NCI-H1105 (cell line): ENCODE data around the gene ANKFN1.

Experiments
- DNase-seq: peaks from one replicate; lab custom pipeline; 2025; lab: John Stamatoyannopoulos, UW

ANKFN1 gene

DNA sequence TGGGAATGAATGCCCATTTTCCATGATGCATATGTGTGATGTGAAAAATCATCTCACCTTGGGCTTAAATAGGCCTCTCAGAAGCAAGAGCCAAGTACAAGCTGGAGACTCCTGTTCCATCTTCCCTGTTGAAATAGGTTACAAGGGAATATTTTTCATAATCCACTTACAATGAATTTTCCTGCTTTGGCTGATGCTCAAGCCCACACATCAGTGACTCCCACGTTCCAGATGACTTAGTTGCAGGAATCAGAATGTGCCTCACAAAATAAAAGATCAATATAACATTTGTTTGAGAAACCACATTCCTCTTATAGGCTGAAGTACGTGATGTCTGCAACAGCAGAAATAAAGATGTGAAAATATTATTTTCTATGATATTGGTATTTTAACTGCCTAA, 24.1 kb downstream of the ANKFN1 start:
- no peak for DNase-seq

DNA sequence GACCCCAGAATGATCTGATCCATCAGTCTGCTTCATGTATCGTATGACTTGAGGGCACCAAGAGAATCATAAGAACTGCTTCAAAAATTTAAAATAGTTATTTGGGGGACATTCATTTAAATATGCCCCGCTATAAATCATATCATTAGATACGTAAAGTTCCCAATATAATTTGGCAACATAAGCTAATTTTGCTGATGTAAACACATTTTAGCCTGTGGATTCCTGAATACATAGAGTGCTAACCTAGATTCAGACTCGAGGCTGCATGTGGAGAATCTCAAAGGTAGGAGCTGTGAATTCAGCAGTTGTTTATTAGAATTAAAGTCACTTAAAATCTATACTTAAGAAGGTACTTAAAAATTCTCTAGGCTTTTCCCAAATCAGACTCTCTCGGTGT, 24.9 kb downstream of the ANKFN1 start:
- DNase-seq, result no peak

DNA sequence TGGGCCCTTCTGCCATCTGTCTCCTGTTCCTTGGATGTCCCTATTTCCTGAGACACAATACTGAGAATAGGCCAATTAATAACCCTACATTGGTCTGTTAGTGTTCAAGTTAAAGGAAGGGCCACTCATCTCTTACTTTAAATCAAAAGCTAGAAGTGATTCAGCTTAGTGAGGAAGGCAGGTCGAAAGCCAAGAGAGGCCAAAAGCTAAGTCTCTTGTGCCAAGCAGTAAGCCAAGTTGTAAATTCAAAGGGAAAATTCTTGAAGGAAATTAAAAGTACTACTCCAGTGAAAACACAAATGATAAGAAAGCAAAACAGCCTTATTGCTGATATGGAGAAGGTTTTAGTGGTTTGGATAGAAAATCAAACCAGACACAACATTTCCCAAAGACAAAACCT, 28.8 kb downstream of the ANKFN1 start:
- no peak for DNase-seq

DNA sequence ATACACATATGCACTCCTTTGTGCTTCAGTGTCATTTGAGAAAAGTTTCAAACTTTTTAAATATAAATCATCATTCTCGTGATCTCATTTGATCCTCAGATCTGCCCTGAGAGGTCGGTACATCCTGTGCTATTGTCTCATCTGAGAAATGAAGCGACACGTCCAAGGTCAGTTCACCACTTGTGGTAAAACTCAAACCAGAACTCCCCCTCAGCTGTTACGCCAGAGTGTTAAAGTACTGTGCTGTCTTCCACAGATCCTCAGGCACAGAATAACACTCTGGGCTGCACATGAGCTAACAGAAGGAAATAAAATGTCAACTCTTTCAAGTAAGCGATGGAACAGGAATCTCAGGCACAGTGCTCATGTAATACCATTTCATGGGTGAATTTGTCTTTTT, 31.4 kb downstream of the ANKFN1 start:
- DNase-seq, result no peak

DNA sequence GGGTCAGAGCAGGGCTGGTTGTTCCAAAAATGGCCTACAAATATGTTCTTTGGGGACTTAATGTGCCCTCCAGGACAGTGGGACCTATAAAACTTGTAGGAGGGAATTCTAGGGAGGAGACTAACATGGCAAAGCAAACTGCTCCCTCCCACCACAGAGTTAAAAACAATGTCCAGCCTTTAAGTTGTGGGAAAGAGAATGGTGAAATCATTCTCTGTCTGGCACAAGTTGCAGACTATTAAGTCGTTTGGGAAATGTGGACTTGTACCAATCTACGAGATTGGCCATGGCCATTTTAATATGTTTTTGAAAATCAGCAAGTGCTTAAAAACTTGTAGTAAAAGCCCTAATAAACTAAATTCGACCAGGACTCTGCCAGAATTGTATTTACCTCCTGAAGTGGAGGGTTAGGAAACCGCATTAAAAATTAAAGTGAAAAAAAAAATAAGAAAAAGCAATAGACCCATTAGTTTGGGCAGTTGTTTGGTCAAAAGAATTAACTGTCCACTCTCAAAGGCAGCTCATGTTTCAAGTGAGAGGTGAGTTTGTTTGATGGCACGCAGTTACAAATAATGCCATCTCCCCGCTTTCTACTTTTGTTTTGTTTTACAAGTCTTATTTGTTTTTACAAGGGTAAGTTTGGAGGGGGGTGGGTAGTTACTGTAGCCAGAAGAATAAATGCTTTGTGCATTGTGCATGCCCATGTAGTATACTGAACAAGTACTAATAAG, 32.4 kb downstream of the ANKFN1 start:
- no peak for DNase-seq

DNA sequence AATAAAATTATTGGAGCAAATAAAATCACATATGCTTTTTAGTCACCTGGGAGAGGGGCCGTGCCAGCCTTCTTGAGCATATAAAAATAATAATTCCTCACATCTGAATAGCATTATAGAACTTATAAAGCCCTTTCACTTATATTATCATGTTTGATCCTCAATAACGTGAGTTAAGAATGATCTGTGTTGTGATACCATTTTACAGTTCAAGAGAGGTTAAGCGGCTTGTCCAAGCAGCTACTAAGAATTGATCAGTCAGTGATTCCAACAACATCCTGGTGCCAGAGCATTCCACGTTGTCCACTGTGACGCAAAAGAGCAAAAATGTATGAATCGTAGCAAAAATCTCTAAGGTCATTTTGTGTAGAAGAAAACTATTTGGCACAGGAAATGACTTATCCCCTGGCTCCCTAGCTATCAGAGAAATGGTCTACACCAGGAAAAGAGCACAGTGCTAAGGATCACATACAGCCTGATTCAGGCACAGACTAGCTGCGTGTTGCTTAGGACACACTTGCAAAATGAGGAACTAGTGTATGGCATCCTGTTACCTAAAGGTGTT, 33.0 kb downstream of the ANKFN1 start:
- DNase-seq, result no peak

DNA sequence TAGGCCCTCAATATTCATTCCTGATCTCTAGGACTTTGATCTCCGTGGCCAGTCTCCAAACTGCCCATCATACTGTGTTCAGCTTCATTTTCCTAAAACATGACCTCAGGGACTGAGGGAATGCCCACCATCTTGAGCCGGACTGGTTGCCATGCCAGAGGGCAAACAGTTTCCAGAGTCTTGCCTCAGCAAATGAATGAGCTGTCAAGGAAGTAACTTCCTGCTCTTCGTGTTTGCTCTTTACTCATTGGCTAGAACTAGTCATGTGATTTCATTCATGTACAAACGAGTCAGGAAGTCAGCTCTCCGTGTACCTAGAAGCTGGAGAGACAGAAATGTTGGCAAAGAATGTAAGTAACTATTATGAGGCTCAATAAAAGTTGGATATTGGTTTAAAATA, 50.2 kb downstream of the ANKFN1 start:
- DNase-seq, result no peak

DNA sequence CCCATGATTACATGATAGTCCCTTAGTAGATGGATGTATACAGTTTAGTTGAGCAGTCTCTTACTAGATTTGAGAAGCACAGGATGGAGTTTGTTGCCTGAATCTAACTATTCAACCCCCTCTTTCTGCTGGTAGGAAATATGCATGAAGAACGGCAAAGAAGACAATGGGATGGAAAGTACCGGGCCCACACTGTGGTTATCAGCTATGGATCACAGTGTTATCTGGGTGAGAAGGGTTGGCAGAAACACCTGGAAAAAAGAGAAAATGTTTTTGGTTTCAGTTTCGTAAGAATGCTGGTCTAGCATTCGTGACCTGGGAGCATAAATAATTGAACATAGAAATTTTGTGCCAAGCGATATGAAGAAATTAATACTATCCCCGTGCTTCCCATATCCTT, 53.1 kb downstream of the ANKFN1 start:
- no peak for DNase-seq

DNA sequence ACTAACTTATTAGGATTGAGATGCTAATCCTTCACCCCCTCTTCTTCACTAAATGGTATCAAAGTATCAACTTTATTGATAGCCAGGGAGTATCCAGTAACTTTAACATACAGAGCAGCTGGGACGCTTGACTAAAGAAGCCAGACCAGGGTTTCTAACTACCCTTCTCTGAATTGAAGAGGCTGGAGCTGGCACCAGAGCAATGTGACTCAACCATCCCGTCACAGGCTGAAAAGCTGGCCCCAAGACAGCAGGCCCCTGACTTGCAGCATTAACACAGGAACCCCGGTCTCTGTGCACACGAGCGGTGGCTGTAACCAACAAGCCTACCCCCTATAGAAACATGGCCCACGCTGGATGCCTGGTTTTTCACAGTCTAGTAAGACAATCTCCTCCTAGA, 59.8 kb downstream of the ANKFN1 start:
- no peak for DNase-seq

DNA sequence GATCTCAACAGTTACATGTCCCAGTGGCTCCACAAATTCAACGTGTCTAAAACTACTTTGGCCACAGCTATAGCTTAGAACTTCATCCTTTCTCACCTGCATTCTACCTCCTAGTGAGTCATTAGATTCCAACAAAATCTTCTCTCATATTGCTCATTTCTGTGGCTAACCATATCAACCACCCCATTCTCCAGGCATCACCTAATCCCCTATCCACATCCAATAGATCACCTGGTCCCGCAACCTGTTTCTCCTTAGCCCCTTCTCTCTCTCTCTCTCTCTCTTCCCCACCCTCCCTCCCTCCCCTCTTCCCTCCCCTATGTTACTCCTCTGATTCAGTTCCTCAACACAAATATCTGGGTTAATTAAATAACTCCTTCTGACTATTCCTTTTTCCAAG, 64.6 kb downstream of the ANKFN1 start:
- no peak for DNase-seq

DNA sequence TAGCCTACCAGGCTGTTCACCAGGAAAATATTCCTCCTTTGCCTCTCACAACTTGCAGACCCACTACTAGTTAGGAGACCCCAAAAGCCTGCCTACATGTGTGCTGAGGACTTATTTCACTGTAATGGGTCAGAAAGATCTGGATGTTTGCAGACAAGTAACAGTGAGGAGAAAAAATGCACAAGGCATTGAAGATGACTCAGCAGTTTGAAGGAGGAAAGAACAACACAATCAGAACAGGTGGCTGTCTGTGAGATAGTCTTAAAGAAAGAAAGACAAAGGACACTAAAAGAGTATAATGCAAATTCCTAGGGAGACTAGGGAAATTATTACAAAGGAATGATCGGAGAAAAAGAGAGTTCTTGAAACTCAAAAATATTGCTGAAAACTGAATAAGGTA, 69.0 kb downstream of the ANKFN1 start:
- DNase-seq, result no peak

DNA sequence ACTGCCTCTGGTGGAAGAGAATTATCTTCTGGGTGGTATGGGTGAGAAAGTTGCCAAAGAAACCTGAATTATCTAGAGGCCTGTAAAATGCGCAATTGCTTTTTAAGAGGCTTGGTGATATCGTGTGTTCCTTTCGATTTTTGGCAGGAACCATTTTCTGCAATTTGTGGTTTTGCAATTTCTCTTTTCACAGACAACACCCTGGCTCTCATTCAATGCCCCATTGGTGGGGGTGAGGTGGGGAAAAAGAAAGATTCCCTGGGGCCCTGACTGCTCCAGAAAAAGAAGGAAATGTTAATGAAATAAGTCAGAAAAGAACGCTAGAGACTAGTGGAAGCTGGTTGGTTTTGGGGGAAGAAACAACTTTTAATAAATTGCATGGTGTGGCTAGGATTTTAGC, 77.4 kb downstream of the ANKFN1 start:
- DNase-seq, result no peak

DNA sequence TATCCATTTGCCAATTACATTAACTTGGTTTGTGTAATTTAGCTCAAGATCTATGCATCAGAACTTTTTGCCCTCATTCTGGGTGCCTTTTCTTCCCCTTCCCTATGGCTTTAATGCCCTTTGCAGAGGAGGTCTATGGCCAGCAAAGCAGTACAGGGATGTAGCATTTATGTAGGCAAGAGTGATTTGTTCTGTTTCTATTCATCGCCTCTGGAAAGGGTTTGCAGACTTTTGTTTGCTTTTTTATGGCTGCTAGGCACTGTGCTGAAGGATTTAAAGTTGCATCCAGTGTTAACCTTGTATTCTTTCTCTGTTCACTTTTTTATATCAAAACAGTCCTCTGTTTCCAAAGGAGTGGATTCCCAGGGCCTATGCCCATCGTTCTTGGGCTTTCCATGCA, 78.0 kb downstream of the ANKFN1 start:
- DNase-seq, result no peak

DNA sequence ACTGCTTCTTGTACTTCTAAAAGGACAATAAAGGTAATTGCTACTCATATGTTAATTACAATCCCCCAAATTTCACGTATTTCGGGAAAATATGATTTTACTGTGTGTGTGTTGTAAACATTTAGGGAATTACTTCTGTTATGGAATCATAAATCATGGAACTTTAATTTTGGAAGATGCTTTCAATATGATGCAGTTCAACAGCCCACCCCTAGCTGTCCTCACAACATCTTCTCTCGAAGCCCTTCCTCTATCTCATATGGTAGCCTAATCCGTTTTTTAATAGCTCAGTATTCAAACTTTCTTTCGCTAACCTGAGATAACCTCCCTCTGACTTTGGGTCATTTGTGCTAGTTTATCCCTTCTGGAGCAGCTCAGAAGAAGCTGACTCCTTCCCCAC, 78.4 kb downstream of the ANKFN1 start:
- no peak for DNase-seq

DNA sequence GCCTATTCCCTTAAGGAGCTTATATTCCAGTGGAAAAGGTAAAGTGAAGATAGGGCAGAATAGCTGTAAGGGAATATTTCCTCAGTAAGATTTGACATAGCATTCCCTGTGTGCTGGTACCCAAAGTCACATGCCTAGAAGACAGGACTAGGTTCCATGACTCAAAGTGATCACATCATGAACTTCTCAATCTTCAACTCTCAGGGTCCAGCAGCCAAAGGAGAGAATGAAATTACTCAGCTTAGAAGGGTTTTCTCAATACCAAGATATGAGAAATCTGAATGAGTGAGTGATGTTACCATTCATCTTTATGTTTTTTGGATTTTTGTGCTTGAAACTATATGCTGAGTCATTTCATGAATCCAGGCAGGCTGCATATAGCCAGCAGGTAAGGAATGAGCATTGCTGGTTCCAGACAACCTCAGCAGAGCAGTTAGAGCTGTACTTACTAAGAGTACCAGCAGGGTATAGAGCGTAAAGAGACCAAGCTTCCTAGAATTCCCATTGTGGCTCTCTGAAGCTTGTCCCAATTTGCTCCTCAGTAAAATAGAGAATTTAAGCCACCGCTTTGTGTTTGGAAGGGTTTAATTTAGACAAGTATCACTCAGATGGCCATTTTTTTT, 91.1 kb downstream of the ANKFN1 start:
- no peak for DNase-seq

DNA sequence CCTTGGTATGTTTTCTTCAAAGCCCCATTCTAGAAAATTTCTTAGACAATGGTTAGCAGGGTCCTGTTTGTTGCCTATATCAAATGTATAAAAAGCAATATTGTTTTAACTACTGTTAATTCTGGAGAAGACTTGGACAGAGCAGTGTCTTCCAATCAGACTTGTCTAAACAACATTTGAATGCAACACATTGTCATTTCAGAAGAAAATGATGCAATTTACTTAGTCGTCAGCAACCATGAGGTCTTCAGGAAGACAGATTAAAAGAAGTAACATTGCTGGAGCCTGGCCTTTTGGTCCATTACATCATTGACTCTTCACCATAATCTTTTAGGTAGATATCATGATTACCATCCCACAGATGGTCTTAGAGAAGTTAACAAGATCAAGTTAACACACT, 94.5 kb downstream of the ANKFN1 start:
- DNase-seq, result no peak

DNA sequence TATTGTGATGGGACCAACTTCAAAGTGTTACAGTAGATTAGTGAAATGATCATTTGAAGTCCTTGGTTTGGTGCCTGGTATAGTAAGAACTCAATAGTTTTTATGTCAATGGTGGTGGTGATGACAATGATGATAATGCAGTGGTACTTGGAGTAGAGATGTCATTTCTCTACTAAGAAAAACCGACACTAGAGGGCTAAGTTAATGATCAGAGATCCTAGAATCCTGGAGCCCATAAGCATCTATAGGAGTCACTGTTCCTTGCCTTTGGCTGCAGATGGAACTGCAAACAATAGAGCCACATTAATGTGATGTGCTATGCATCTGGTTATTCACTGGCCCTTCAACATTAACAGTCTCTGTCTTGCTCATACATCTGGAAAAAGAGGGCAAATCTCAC, 103.8 kb downstream of the ANKFN1 start:
- no peak for DNase-seq

DNA sequence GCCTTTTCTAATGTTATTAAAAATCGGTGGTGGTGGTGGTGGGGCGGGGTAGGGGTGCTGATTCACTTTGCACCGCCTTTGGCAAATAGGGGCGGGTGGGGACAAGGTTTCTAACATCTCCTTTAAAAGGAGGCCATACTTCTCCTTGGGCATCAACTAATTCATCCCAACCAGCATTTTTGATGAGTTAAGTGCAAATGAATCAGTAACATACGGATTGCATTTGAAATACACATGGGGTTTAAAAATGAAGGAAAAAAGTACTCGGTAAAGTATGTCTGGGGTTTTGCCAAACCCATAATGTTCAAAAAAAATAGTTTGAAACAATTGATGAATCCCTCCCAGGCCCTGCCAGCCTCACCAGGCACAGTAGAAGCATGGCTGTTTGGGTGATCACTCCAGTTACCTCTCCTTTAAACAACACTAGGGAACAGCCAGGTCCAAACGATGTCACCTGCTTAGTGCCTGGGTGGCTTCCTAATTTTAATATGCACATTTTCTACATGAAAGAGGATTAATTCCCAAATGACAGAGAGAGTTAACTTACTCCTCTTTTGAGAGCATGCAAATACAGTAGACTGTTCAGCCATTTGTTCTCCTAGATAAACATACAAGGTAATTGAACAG, 107.2 kb downstream of the ANKFN1 start:
- no peak for DNase-seq

DNA sequence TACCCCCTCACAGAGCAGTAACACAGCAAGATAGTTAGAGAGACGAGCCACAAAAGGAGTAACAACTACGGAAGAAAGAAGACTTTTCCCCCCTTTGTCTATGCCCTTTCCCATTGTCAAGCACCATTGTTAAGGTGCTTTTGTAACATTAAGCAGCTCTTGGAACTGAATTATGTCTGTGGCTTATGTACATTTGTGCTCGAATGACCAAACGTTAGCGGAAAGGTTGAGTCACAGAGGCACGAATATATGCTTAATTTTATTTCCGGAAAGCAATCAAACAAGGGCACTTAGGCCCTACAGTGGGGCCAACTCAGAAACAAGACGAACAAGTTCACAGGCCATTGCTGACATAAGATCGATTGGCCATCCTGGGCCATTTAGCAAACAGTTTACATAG, 109.5 kb downstream of the ANKFN1 start:
- DNase-seq, result no peak

DNA sequence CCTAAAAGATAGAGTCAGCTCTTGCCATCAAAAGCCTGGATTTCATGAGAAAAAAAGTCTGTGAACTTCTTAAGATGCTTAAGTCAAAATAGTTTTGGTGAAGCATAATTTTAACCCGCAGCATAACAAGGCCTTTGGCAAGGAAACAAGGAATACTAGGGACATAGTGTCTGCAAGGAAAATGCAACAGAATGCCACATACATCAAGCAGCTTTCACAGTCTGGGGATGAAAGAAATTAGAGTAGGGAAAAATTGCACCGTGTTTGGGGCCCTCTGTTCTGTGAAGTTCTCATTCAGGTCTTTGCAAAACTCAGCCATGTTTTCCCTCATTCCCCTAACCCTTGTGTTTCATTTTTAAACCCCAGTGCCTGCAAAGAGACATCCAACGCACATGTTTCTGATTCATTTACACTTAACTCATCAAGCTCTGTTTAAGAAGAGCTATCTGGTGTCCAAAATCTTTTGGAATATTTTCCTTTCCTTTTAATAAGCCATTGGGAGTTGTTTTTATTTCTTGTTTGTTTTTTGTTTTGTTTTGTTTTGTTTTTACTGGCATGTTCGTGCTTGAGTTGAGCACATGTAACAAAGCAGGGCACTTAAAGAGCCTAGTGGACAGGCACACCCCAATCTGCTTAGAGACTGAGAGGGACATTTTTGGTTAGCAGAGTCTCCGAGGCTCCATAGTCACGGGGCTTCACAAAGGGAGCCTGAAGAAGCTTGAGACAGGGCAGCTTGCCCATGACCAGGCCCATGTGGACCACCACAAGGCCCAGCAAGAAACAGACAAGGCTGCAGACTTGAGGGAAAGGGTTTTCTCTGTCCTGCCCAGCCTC, 116.5 kb downstream of the ANKFN1 start:
- no peak for DNase-seq

DNA sequence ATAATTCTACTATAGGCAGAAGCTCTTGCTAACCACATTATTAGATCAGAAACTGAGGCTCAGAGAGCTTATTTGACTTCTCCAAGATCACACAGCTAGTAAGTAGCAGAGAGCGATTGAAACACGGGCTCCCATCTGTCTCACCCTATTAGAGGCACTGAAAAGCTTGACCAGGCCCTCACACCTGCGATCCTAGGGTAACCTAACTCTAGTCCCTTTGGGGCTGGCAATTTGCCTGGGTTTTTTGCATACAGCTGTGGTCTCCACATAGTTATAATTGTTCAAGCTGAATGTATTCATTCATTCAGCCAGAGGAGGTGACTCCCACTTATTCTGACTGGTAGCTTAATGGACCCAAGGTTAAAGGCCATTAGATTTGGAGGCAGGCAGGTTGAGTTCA, 121.2 kb downstream of the ANKFN1 start:
- no peak for DNase-seq

DNA sequence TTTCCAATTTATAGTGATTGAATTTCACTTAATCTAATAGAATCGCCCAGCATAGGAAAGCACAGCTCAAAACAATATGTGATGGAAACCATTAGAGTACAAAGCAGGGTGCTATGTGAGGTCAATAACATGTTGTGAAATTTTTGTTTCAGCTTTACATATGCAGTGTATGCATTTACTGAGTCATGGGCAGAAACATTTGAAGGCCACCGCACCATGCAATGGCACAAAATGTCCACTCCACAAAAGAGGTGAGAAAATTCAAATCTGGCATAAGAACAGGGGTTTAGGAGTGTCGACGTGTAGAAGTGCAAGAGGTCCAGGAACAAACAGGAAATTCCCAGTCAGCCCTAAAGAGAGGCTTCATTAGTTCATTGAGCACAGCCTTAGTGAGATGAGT, 131.2 kb downstream of the ANKFN1 start:
- no peak for DNase-seq
